ENCODE measurements around the gene LRRC4B. TPM values are rescaled to one million over a fixed set of nuclear protein-coding genes. Genes with fewer than 3 reads are reported as not detected.
"Not testable (repeated sequence)": the region's sequence is repeated elsewhere in the genome, so short reads cannot be mapped to it uniquely, and the experiment has no call there.

LRRC4B gene
- total RNA-seq, 1 donor from 2014 or later, result not detected

DNA sequence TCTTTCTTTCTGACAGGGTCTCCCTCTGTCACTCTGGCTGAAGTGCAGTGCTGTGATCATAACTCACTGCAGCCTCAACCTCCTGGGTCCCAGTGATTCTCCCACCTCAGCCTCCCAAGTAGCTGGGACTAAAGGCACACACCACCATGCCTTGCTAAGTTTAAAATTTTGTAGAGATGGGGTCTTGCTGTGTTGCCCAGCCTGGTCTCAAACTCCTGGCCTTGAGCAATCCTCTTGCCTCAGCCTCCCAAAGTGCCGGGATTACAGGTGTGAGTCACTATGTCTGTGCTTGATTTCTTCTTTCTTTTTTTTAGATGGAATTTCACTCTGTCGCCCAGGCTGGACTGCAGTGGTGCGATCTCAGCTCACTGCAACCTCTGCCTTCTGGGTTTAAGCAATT lies 40.2 kb downstream of the LRRC4B start:
- intact Hi-C loops (cut with micrococcal nuclease), result not testable (repeated sequence)

DNA sequence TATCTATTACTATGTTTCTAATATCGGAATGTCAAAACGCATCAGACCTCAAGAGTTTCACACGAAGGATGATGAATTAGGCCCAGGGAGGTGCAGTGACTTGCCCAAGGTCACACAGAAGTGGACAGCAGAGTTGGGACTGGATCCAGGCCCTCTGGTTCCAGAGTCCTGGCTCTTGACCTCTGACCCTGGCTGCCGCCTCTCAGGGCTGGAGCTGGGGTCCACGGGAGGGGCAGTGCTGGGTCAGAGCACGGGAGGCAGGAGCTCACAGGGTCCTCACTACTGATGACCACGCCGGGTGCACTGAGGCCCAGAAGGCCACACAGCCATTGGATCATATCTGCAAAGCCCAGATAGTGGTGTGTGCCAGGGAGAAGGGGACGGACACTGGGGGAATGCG lies 45.4 kb downstream of the LRRC4B start:
- intact Hi-C loops (cut with micrococcal nuclease), result no loop called here

- intact Hi-C loops (cut with micrococcal nuclease), result no loop called here
Observed at GRCh38 chr19:50520822-50521465, 47.3 kb downstream of the LRRC4B start.

- intact Hi-C loops (cut with micrococcal nuclease), result no loop called here
Observed at GRCh38 chr19:50519006-50519575, 49.1 kb downstream of the LRRC4B start.

DNA sequence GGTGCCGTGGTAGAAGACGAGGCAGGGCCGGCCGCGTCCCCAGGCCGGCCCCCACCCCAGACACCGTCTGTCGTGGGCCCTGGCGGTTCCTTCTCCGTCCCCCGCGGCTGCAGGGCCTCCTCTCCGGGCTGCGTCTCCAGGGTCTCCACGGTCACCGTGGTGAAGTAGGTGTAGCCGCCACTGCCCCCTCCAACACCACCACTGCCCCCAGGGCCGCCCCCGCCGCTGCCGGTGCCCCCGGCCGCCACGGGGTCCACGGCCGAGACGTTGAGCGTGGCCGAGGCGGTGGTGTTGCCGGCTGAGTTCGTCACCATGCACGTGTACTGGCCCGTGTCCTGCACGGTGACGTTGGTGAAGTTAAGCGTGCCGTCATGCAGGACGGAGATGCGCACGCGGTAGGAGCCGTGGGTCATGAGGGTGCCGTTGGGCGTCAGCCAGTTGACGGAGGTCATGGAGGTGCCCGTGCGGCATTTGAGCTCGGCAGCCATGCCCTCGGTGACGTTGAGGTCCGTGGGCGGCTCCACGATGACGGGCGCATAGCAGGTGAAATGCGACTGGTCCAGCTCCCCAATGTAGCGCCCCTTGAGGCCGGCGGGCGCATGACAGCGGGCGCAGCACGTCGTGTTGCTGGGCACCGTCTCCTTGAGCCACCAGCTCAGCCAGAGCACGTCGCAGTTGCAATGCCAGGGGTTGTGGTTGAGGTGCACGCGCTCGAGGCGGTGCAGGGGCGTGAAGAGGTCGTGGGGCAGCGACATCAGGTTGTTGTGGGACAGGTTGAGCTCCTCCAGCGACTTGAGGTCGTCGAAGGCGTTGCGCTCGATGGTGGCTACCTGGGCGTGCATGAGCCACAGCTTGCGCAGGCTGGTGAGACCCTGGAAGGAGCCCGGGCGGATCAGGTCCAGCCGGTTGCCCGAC lies 49.9 kb downstream of the LRRC4B start:
- intact Hi-C loops (cut with micrococcal nuclease), result no loop called here

DNA sequence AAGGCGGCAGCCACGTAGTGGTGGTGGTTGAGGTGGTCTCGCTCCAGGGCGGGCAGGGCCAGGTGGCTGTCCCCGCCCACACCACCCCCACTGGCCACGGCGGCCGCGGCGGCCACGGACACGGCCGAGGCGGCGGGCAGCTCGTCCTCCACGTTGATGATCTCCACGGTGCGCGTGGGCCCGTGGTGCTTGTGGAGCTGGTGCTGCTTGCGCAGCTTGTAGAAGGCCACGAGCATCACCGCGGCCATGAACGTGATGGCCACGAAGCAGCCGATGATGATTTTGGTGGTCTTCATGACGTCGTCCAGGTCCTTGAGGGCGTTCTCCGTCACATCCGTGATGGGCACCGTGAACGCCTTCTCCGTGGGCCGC lies 50.5 kb downstream of the LRRC4B start:
- intact Hi-C loops (cut with micrococcal nuclease), result no loop called here

DNA sequence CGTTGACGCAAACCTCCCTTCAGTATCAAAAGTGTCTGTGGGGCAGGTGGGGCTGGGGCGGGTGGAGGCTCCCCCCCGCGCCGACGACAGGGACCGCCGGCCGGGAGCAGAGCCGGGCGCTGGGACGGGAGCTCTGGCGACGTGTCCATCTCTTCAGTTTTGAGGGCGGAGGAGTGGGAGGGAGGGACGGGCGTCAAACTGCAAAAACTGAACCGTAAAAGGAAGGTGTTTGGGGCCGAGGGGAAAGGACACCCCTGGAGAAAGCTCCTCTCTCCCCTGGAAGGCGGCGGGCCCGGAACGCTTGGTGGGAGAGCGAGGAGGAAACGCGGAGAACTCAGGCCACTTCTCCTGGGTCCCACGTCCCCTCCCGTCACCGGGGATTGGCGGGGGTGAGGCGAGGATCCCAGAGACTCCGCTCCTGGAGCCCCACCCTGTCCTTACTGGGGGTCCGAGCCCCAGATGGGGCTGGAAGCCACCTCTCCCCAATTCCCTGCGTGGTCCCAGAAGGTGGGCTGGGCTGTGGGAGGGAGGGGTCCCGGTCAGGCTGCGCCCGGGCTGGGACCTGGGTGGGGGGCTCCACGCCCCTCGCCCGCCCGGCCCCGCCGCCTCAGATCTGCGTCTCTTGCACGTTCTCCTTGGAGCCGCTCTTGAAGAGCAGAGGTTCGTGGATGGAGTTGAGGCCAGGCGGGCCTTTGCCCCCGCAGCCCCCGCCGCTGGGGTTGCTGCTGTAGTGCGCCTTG lies 51.1 kb downstream of the LRRC4B start:
- intact Hi-C loops (cut with micrococcal nuclease), result no loop called here

DNA sequence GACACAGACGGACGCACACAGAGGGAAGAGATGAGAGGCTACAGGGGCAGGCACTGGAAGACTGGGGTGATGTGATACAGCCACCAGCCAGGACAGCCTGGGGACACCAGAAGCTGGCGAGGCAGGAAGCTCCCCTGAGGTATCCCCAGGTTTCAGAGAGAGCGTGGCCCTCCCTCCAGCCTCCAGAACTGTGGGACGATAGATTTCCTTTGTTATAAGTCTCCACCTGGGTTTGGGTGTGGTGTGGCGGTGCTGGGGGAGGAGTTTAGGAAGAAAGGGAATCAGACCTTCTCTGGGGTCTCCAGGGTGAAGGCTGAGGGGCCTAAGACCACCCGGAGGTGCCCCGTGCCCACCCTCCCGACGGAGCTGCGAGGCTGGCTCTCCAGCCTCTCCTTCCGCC lies 51.8 kb downstream of the LRRC4B start:
- intact Hi-C loops (cut with micrococcal nuclease), result no loop called here

- intact Hi-C loops (cut with micrococcal nuclease), result no loop called here
Observed at GRCh38 chr19:50515168-50515561, 53.1 kb downstream of the LRRC4B start.

- intact Hi-C loops (cut with micrococcal nuclease), result no loop called here
Observed at GRCh38 chr19:50514346-50515167, 53.7 kb downstream of the LRRC4B start.

DNA sequence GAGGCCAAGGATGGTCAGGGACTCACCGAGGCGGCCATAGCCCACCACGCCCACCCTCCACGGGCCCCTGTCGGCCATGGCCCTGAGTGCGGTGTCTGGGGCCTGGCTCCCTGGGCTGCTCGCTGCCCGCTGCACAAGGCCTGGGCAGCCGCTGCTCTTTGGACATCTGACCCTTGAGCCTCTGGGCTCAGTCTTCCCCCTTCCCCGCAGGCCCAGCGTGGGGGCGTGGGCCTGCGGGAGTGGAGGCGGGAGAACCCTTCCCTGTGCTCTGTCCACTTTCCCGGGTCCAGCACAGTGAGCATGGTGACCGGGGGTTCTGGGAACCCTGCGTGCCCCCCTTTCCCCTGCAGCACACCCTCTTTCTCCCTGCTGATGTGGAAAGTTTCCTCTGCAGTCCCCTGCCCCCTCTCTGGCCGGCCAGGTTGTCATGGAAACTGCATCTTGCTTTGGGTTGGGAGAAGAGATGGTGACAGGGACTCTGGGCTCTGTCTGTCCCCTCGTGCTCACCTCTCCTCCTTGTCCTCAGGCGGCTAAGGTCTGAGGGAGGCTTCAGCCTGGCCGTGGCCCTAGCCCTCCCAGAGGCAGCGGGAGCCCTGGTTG lies 54.4 kb downstream of the LRRC4B start, which contains the start of gene ASPDH:
Gene ASPDH, minus strand, starts transcription at position 168 of the 600 bp plus-strand sequence. Its CDS starts 90 bp downstream, at position 78.
- intact Hi-C loops (cut with micrococcal nuclease), result no loop called here

DNA sequence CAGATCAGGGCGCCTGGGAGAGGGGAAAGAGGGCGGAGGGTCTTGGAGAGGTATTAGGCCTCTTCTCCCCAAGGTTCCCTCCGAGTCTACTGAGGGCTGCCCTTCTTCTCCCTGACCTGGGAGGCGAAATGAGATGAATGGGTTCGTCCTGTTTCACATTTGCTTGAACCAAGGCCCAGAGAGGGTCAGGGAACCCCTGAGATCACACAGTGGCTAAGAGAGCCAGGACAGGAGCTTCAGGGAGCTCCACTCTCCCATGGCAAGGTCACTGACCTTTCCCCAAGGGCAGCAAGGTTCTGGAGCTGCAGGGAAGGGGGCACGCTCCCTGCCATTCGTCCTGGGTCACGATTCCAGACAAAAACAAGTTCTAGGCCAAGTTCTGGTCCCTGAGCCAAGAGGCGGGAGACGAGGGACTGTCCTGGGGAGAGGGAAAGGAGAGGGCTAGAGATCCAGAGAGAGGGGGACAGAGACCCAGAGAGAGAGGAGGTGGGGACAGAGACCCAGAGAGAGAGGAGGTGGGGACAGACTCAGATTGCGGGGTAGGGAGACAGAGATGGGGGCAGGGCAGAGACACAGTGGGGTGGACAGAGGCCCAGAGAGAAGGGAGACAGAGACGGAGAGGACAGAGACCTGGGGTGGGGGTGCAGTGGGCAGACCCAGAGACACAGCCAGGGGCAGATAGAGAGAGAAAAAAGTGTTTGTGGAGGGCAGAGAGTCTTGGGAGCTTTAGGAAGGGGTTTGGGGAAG lies 55.1 kb downstream of the LRRC4B start:
- intact Hi-C loops (cut with micrococcal nuclease), result no loop called here

GRCh38 chr19:50512112-50512998 lies 55.9 kb downstream of the LRRC4B start:
- intact Hi-C loops (cut with micrococcal nuclease), result no loop called here

- intact Hi-C loops (cut with micrococcal nuclease), result loop anchor here (1.0 to 2.0 kb wide), 7 partner anchors 35 to 597 kb away; partner anchors contain the start of genes CTU1, EMC10, GARIN5A and NR1H2
Observed at GRCh38 chr19:50511069-50511822, 57.0 kb downstream of the LRRC4B start, which contains the start of gene JOSD2. JOSD2 (minus strand) TSS chr19:50511191; CDS start chr19:50510431, 760 bp downstream.

- intact Hi-C loops (cut with micrococcal nuclease), result loop anchor here (1.0 to 2.0 kb wide), 7 partner anchors 34 to 598 kb away; partner anchors contain the start of genes CTU1, EMC10, GARIN5A and NR1H2
Observed at GRCh38 chr19:50510700-50511068, 57.6 kb downstream of the LRRC4B start.

- intact Hi-C loops (cut with micrococcal nuclease), result loop anchor here (2.0 kb wide), 1 partner anchor 141 kb away; no protein-coding TSS in a partner anchor
Observed at GRCh38 chr19:50510121-50510670, 58.0 kb downstream of the LRRC4B start.

DNA sequence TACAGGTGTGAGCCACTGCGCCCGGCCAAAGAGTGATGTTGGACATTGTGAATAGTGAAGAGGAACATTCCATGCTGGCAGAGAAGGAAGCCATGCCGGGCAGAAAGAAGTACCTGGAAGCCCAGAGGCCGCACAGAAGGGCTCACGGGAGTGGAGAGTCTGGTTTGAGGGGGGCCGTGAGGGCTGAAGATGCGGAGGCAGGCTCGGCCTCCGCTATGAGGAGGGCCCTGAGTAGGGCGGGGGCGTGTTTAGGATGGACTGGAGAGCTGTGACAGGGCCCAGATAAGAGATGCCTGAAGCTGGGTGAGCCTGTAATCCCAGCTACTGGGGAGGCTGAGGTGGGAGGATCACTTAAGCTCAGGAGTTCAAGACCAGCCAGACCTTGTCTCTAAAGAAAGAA lies 58.9 kb downstream of the LRRC4B start:
- intact Hi-C loops (cut with micrococcal nuclease), result no loop called here
